ENCODE data around the gene ISL1. TPM values are rescaled to one million over a fixed set of nuclear protein-coding genes. Genes with fewer than 3 reads are reported as not detected.

Gene ISL1
- total and polyA plus RNA-seq, 2 of the 4 experiments (the other 2 are of a cell fraction) = under 0.01 TPM; not detected in 1

GRCh38 chr5:51399643-51400006 lies 16.4 kb downstream of the ISL1 start:
- in situ Hi-C loops (cut with MboI; ENCODE audit: low sequenced_read_pairs) = loop anchor here (25.0 kb wide), 1 partner anchor 1263 kb away; no protein-coding TSS in a partner anchor

More at GRCh38 chr5:51399643-51400006, 16.4 kb downstream of the ISL1 start:
- no peaks in the 10 kb centered on the region for H3K79me1 ChIP-seq (ENCODE audit: low read depth in 1 of 2, low read length in 2 of 2)
- BruUV-seq (replicated peaks) = no TSS peak
- DNase-seq (no peak), ATAC-seq (ENCODE audit: low read depth) (no peak)
- no peak overlapping the region for H2BK5ac ChIP-seq (ENCODE audit: low read depth, low read length, poor library complexity, severe bottlenecking)
- dilution Hi-C loops (cut with HindIII; ENCODE audit: low sequenced_read_pairs, unreplicated experiment) (no loop called here), intact Hi-C loops (cut with micrococcal nuclease) (no loop called here)
- no peak overlapping the region for H2AFZ ChIP-seq (replicated peaks; ENCODE audit: low read length, poor library complexity)
- H2AK9ac ChIP-seq (replicated peaks; ENCODE audit: low read depth, low read length, poor library complexity) = no peak overlapping the region
- H3K9ac ChIP-seq (ENCODE audit: low read depth, low read length) = no peak overlapping the region
- no peak overlapping the region for H4K91ac ChIP-seq (ENCODE audit: insufficient read depth, low read depth, low read length)
- TF ChIP-seq USF2 (IDR thresholded peaks at IDR 0.05; ENCODE audit: low read depth, low read length) (no peak), CHD1 (IDR thresholded peaks at IDR 0.05; ENCODE audit: low read depth, low read length) (no peak), MXI1 (IDR thresholded peaks at IDR 0.05; ENCODE audit: borderline replicate concordance, low read depth, low read length) (no peak), ELK1 (IDR thresholded peaks at IDR 0.05; ENCODE audit: borderline replicate concordance, low read depth, low read length) (no peak), NFE2L2 (IDR thresholded peaks at IDR 0.05; ENCODE audit: low read depth, low read length) (no peak), CTCF (conservative IDR thresholded peaks at IDR 0.05; ENCODE audit: low read depth, low read length) (no peak), RFX5 (IDR thresholded peaks at IDR 0.05; ENCODE audit: low read depth, low read length) (no peak), SMC3 (IDR thresholded peaks at IDR 0.05; ENCODE audit: low read depth, low read length) (no peak), FOS (IDR thresholded peaks at IDR 0.05; ENCODE audit: low read depth, low read length) (no peak), POLR2A (IDR thresholded peaks at IDR 0.05; ENCODE audit: low read depth, low read length) (no peak), MAFK (IDR thresholded peaks at IDR 0.05; ENCODE audit: low read depth, low read length) (no peak), CEBPB (IDR thresholded peaks at IDR 0.05; ENCODE audit: low read depth, low read length) (no peak)
- no peak overlapping the region for H3K4me2 ChIP-seq (ENCODE audit: low read depth, low read length)
- H3K14ac ChIP-seq (replicated peaks; ENCODE audit: low read depth, low read length) = no peak overlapping the region
- no peaks in the 10 kb centered on the region for H3K9me1 ChIP-seq (ENCODE audit: insufficient read depth, low read length)
- CTCF ChIA-PET = no interaction called here
- no peak overlapping the region for H4K8ac ChIP-seq (ENCODE audit: low read depth in 2 of 2, low read length in 2 of 2)
- no peaks in the 10 kb centered on the region for H3K36me3 ChIP-seq (ENCODE audit: control insufficient read depth, insufficient read depth, low read length)
- WGBS, 2 experiments (ENCODE audit: extremely low coverage in 2 of 2, insufficient read length in 1 of 2) = 9% methylated on average over 6 of the region's 10 CpGs; no CpG with 5 or more reads in 1 of the 2 experiments
- no peak overlapping the region for H2BK15ac ChIP-seq (ENCODE audit: low read depth, low read length)
- peaks cover 10% of the 10 kb centered on the region for H3K27me3 ChIP-seq (ENCODE audit: control insufficient read depth, insufficient read depth, low read length)
- no peaks in the 10 kb centered on the region for H4K20me1 ChIP-seq (ENCODE audit: insufficient read depth, low read length)
- H2AK5ac ChIP-seq (ENCODE audit: low read depth, low read length) = no peak overlapping the region
- H3K4me1 ChIP-seq (ENCODE audit: control insufficient read depth, insufficient read depth, low read length) = no peaks in the 10 kb centered on the region
- no peaks in the 10 kb centered on the region for H3K9me3 ChIP-seq (ENCODE audit: control insufficient read depth, insufficient read depth, low read length)
- H3K27ac ChIP-seq (ENCODE audit: insufficient read depth, low read length) = no peak overlapping the region
- H2BK120ac ChIP-seq (ENCODE audit: low read depth, low read length) = no peak overlapping the region
- no peak overlapping the region for H3K4me3 ChIP-seq (ENCODE audit: insufficient read depth, low read depth, low read length)
- POLR2A ChIA-PET (ENCODE audit: unreplicated experiment) = no interaction called here
- H2BK20ac ChIP-seq (ENCODE audit: low read depth, low read length) = no peak overlapping the region
- H3K18ac ChIP-seq (ENCODE audit: low read depth, low read length) = no peak overlapping the region
- H3K4ac ChIP-seq (ENCODE audit: low read depth, low read length) = no peak overlapping the region
- H3K56ac ChIP-seq (ENCODE audit: extremely low read depth, insufficient read depth, low read length) = no peak overlapping the region
- no peak overlapping the region for H4K5ac ChIP-seq (ENCODE audit: low read depth, low read length)
- H3K23ac ChIP-seq (ENCODE audit: low read depth, low read length) = no peak overlapping the region
